NCI-H1694 (cell line): ENCODE results near the gene NRXN3.

Experiments
- DNase-seq: peaks from one replicate; lab custom pipeline; 2025; lab: John Stamatoyannopoulos, UW

The NRXN3 gene

DNA sequence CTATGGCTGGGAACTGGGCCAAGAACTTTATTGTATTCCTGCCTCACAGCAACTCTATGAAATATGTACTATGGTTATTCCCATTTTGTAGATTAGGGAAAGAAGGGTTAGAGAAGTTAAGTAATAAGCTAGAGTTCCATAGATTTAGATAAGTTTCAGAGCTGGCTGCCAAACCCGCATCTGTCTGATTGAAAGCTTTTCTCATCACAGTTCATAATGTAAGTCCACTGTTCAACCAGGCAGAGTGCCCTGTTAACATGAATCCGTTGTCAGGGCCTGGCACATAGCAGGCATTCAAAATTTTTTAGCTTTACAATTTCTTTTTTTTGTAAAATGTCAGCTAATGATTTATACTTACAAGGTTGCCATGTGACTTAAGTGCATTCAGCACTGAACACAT lies 467.3 kb downstream of the NRXN3 start:
- DNase-seq, result no peak

DNA sequence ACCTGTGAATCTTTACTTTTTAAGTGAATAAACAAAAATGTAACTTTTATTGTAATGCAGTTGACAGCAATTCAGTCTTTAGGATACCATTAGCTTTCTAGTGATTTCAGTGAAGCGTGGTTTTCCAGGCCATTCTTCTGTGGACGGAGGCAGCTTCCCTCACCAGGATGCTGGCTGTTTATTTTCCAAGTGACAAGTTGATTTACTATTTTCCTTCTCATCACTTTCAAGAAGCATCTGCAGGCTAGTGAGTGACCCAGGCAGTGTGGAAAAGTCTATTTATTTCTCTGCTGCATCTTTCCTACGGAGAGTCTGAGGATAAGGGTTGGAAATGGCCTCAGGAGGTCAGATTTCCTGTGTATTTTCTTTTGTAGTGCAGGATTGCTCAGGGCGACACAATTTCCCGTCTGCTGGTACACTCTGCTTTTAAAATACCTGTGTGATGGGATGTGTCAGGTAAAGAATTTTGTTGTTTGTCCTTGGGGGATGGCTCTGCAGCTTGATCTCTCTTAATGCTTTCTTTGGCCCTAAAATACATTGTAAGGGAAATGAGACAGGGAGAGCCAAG lies 467.8 kb downstream of the NRXN3 start:
- no peak for DNase-seq

DNA sequence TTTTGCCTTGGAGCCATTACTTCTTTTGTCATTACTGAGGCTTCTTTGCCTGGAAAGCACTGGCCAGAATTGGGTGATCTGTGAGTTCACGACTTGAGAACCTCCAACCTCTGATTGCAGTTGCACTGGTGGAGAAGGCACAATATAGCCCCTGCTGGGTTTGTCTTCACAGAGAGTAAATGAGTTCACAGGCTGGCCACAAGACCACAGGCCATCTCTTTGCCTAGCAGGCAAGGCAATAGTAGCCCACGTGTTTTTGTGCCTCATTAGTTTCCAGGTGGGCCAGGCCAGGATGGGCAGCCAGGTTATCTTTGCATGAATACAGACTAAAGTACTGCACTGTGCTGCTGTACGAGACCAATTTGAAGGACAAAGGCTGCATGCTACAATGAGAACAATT lies 468.8 kb downstream of the NRXN3 start:
- no peak for DNase-seq

DNA sequence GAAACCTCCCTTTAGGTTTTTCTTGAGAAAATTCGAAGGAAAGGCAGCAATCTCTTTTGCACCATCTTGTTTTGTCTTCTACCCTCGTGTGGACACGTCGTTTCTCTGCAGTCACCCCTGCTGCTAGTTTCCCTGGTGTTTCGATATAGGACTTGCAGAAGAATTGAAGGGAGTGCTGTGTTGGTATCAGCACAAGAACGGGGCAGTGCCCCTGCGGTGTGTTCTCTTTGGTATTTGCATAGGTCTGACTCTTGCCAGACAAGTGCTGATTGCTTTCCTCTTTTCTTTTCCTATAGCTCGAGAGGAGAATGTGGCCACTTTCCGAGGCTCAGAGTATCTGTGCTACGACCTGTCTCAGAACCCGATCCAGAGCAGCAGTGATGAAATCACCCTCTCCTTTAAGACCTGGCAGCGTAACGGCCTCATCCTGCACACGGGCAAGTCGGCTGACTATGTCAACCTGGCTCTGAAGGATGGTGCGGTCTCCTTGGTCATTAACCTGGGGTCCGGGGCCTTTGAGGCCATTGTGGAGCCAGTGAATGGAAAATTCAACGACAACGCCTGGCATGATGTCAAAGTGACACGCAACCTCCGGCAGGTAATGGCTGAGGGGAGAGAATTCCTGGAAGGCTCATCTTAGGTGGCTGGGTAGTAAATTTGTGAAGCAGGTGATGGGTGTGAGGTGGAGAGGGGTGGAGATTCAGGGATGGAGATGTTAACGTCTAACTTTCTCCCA lies 474.8 kb downstream of the NRXN3 start:
- no peak for DNase-seq

DNA sequence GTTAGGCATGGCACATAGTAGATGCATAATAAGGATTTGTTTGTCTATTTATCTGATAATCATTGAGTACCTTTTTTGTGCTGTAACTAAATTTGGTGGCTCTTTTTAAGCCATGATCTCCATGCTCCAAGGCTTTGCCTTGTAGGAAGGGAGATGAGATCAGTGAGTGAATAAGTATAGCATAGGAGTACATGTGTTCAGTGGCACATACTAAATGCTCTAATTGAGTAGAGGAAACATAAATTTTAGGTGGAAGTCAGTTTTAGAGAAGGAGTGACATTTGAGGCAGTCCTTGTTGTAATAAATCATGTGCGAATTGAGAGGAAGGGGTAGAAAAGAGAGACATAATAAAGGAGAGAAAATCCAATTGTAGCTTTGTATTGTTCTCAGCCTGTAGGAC lies 482.6 kb downstream of the NRXN3 start:
- DNase-seq, result no peak

DNA sequence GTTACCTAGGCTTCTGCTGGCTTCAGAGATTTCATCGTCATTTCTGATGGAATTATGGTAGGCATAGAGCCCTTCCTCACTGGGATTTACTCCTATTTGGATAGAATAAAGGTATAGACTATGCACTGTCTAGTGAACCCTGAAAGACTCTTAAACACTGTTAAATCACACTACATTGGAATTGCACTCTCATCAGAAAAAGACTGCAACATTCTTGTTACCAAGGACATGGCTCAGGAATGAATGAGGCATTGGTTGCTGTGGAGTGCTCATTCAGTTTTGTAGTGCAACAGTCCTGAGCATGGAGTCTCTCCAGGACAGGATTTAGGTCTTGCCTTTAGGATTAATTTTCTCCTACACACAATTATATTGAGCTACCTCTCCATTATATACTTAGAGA lies 483.0 kb downstream of the NRXN3 start:
- no peak for DNase-seq

DNA sequence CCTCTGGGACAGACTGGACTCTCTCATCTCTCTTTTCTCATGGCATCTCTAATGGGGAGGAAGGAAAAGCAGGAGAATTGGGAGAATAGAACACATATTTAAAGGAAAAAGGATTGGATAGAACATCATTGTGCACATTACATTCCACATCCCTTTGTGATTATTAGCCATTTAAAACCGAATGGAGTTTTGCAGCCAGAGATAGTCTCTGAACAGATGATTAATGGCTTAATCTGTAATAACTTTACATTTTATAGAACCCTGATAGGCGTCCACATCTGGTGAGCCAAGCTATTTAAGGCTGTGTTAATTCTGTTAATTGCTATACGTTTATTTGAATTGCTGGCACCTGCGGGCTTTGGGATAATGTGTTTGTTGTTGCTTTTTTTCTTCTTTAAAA lies 487.3 kb downstream of the NRXN3 start:
- DNase-seq, result no peak

DNA sequence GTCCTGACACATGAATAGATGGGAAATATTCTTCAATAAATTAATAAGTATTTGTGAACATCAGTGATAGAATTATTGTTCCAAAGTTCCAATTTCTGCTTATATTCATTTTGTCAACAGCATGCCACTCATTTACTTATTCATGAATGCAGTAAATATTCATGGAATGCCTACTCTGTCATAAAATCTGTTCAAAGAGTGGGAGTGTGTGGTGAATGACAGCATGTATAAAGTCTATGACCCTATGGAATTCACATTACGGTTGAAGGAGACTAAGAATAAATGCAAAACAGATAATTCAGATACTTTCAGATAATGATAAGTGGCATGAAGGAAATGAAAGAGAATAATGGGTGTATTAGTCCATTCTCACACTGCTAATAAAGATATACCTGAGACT lies 494.7 kb downstream of the NRXN3 start:
- DNase-seq, result no peak

DNA sequence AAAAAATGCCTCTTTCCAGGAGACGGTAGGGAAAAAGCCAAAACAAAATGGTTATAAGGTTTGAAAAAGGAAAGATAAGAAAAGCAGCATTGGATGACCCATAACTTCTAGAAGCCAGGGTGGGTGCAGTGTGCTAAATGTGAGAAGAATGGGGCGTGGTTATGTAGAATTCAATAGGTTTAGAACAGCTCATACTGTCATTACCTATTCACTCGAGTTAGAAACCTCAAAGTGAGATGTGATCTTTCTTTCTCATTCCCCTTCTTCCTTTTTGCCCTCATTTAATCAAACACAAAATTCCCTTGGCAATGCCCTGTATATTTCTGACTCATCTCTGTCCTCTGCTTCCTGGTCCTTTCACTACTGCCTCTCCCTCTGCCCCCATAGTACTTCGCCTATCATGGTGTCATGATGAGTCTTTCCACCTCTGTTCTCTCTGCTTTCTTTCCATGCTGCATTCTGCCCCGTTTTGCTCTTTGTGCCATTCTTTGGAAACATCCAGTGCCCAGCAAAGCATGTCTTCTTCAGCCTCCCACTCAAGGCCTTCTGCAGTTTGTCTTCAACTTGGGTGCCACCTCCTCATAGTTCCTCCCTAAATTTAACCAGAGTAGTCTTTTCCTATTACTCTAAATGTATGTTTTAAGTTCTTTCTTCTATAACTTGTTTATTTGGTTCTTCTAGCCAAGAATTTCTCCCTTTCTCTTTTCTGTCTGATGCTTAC lies 496.3 kb downstream of the NRXN3 start:
- DNase-seq, result no peak

DNA sequence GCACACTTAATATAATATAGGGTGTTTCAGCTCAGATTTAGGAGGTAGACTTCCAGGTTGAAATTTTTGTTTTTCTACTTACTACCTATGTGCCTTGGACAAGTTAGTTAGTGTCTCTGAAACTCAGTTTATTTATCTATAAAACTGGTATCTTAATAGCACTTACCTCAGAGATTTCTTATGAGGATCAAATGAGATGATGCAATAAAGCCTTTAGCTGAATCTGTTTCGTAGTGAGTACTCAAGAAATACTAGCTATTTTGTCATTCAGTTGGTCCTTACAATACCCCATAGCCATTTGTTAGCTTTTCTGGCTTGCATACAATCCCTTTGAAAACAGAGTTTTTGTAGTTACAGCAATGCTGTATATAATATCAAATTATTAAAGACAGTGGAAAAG lies 497.0 kb downstream of the NRXN3 start:
- DNase-seq, result no peak

DNA sequence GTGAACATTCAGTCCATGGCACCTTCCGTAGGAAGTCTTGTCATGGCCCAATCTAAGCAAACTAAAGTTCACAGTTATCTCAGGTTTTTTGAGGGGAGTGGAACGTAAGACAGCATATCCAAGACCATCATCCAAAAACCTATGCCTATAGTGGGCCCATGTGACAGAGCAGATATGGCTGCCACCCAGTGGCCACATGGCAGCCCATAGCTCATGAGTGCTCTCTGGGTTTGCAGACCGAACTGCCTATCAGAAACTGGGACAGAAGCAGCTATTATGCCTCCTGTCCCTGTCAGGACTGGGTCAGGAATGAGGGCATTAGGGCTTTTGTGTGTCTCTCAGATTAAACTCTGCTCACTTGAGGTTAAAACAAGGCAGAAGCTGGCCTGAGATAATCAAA lies 503.7 kb downstream of the NRXN3 start:
- no peak for DNase-seq

DNA sequence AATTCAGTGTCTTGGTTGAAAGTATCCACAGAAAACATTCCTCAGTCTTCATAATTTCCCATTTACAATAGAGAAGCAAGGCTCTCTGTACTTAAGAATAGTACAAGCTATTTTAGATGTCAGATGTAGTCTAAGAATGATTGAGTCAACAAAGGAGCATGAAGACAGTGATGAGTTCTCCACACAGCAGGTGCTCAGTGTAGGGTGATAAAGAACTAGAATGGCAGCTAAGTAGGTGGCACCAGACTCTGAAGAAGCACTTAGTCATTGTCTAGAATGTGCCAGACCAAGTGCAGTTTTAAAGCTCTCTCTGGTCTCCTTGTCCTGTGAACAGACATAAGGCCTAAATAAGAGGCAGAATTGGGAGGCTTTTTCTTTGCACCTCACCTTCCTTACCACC lies 504.6 kb downstream of the NRXN3 start:
- DNase-seq, result no peak

DNA sequence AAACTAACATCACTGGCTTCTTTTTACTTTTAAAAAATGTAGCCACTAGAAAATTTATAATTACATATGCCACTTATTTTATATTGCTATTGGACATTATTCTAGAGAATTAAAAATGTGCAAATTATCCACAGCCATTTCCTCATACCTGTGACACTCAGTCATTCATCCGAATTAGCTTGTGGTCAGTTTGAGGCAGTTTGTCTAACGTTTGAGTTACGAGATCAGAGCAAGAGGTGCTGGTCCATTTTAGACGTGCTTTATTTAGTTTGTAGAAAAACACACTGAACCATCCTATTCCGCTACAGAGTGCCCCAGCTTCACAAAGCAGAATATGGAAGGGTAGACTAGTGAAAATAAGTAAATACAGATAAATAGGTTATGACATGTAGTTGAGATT lies 513.0 kb downstream of the NRXN3 start:
- no peak for DNase-seq

DNA sequence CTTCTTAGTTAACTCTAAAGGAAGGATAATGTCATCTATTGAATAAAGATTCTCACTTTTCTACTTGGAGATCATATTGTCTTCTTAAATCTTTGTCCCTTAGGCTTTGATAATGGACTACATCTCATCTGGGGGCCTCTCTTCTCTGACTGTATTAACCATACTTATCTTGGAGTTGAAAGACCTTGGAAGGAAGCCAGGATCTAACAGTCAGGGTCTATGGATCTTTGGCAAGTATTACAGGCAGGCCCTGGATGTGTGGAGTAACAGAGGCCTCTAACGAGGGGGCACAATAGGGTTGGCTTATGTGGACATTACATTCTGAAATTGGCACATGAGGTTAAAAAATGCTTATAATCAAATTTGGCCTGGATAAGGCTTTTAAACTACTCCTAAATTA lies 513.8 kb downstream of the NRXN3 start:
- no peak for DNase-seq

DNA sequence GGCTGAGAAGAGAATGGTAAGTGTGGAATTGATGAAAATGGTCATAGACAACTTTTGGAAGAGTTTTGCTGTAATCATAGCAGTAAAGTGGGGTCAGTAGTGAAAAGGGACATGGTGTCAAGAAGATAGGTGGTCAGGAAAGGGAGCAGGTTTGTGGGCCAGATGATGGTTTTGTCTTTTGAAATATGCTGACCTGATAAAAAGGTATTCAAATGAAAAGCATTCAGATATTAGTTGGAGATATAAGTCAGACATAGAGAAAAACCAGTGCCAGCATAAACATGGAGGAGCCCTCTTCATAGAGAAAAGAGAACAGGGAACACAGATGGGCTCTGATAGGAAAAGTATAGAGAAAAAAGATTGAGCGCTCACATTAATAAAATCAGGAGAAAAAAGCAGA lies 518.3 kb downstream of the NRXN3 start:
- DNase-seq, result no peak

DNA sequence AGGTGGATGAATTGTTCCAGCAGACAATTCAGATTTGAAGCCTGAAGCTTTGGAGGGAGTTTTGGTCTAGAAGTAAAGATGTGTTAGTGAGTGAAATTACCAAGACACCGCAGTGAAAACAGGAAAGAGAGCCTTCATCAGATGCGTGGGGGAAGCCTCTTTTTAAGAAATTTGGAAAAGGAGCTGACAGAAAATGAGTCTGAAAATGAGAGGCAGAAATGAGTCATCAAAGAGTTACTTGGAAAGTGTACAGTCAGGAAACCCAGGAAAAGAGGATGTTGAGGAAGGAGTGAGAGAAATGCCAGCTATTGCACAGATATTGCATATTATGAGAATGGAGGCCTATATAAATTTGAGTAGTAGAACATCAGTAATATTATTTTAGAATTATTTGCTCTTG lies 520.7 kb downstream of the NRXN3 start:
- no peak for DNase-seq

DNA sequence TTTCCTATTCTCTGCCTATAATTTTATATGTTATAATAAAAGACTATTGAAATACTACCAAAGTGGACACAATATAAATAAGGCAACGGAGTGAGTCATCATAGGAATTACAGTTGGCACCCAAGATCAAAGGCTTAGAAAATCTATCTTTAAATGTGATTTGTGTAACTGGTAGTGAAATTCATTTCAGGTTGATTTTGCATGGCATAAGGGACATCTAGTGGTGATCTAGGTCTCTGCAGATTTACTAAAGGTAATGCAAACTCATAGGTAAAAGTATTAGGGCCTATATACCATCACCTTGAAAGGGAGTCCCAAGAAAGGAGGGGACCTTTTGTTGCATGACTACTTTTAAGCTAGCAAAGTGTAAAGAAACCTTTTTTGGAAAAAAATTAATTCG lies 527.2 kb downstream of the NRXN3 start:
- peak; percentile 70 for DNase-seq

DNA sequence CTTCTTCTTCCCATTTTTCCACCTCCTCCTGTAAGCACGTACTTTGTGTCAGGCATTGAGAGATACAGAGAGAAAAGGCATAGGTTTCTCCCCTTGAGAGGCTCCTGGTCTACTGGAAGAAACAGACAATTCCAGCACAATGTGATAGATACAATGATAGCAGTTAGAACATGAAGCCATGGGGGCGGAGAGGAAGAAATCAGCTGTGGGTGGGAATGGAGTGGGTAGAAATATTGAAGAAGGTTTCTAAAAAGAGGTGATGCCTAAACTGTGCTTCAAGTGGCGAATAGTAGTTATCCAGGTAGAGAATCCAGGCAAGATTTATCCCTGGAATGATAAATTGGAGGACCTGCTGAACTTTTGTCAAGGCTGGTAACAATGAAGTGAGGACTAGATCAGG lies 528.8 kb downstream of the NRXN3 start:
- no peak for DNase-seq

DNA sequence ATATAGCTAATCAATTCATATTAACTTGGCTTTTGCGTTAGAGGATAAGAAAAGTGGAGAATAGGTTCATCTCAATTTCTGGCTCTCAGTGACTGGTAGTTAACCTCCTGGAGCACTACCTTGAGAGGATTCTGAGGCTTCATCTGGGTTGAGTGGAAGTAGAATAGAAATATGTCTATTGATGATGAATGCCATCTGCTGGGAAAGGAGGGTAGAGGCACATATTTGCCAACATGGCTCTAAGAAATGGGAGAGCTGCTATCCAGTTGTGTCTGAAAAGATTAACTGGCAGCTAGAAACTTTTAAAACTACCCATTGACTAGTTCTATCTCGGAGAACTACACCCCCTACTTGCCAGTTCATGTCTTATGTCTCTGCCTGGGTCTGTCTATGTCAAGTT lies 530.1 kb downstream of the NRXN3 start:
- DNase-seq, result peak; percentile 14

DNA sequence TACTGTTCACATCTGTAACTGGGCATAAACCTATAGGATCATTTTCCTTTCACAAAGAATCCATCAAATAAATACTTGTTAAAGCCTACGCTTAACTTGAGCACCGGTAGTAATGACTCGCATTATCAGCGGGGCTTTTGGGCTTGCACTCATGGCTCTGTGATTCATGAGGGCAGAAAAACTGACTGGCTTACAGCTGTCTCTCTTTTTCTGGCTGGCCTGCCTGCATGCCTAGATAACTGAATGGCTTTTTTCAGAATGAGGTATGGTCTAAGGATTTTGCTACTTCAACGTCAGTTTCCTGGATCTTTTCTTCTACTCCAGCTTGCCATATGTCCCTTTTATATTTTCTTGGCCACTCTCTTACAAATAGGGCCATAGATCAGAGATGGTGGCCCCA lies 531.1 kb downstream of the NRXN3 start:
- no peak for DNase-seq

DNA sequence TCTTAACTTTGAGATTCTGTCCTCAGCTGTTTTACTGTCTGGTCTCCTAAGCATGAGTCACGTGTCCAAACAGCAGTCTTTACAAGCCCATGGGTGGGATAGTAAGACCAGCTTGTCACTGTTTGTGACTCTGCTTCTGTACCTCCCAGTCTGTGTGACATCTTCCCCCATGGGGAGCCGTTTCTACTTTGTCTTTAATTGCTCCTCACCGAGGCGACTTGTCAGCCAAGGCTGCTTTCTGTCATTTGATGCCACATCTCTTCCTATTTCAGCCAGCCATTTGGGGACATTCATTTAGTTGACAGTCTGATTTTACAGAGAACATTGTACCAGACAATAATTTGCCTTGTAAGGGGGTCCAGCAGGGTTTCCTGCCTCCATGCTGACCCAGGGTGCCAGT lies 534.8 kb downstream of the NRXN3 start:
- no peak for DNase-seq

DNA sequence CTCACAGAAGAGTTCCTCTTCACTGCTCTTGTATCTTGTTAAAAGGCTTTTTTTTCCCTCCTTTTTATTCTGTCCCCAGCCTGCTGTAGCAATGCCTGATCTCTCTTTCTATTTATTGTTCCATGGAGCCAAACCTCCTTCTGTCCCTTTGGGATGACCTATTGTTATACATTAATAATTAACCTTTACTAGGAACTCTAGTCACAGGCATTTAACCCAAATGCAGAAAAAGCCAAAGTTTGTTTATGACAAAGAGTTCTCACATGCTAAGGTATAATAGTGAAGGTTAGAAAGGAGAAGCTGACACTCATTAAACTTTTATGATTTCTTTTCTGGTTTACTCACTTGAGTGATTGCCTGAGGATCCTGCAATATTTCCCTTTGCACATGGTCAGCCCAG lies 535.8 kb downstream of the NRXN3 start:
- no peak for DNase-seq

DNA sequence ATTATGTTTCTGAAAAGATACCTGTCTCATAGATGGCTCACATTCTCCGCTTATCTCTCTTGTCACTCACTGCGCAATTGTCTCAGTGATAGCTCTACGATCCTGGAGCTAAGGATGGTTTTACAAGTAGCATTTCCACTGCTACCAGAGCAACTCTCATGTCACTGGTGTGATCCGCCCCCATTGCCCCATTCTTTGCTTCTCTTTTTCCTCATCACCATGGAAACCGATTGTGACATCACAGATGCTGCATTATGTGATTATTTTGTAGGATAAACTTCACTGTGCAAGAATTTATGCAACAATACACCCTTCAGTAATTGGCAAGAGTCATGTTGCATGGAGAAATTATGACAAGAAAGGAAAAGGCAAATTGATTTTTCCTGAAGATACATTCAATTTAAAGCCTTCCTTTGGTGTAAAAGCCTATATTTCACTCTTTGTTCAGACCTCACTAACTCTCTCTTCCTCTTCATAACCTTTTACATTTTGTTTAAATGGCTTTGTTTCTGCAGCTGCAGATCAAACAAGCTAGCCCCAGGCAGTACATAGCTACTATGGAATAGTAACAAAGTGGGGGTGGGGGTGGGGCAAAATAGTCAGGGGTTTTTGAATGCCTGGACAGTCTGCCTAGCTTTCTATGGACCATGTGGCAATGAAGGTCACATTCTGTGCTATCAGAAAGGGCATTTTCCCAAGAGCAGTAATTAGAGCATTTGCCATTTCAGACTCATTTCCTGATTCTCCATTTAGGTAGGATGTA lies 539.8 kb downstream of the NRXN3 start:
- no peak for DNase-seq
